Pancreas (tissue), 10 donors: ENCODE results near the gene NBR1. TPM values are rescaled to one million over a fixed set of nuclear protein-coding genes. Genes with fewer than 3 reads are reported as not detected.
A peak's percentile ranks its signal among the peaks of the same experiment; 100 is the strongest.

Experiments
- ATAC-seq, 4 donors: fragments of 200-7000 bp; cut with Tn5 transposase; one replicate each; pipeline versions ENCODE4 v1.8.0 to v1.9.1; 2020; ENCODE audit warnings: mild to moderate bottlenecking in 4 of 4, moderate library complexity in 4 of 4
- DNase-seq, 6 donors: peaks; one replicate each; pipeline ENCODE4 v3.0.0-alpha.2; 2020
- FAIRE-seq: peaks from 2 replicates; lab custom pipeline; 2012; peaks lifted over from hg19 to GRCh38; lab: Jason Lieb, UNC
- H3K27ac ChIP-seq, 4 donors: fragments of 200-600 bp; sonication (generic); 1 replicate in 3 of 4; 2 replicates in 1 of 4; pipeline versions ENCODE4 v1.5.0 to v1.8.0; 2020
- H3K27me3 ChIP-seq, 4 donors: fragments of 200-600 bp; one replicate each; pipeline ENCODE4 v1.8.0; 2021
- H3K36me3 ChIP-seq, 3 donors: fragments of 200-600 bp; sonication (generic) in 1 of 3; one replicate each; pipeline versions ENCODE4 v1.5.0 to v1.8.0; 2020 to 2021
- H3K4me1 ChIP-seq, 3 donors: fragments of 200-600 bp; one replicate each; pipeline ENCODE4 v1.8.0; 2021
- H3K4me3 ChIP-seq, 4 donors: fragments of 200-600 bp; sonication (generic) in 2 of 4; one replicate each; pipeline versions ENCODE4 v1.5.0 to v1.8.0; 2020 to 2021
- H3K9me3 ChIP-seq, 4 donors: fragments of 200-600 bp; one replicate each; pipeline ENCODE4 v1.8.0; 2021
- CTCF ChIP-seq, 4 donors: fragments of 200-600 bp; sonication (generic) in 3 of 4; IDR thresholded peaks; one replicate each; pipeline versions ENCODE4 v1.5.0 to v1.8.0; 2021; ENCODE audit warnings: antibody characterized with exemption in 4 of 4
- WGBS, 2 donors: extraction: QIAGEN DNeasy Blood & Tissue Kit; methylation state at CpG; one replicate each; pipeline ENCODE4 v1.1.7; 2013; 5-methylcytosine and 5-hydroxymethylcytosine counted together
- intact Hi-C, 3 donors: fragments of 100-400 bp; cut with DNase I; formaldehyde crosslinking; loops; one replicate each; pipeline versions ENCODE4 v1.11.1 to v1.14.2; 2022
- polyA plus RNA-seq, 2 donors: library from polyadenylated mRNA; stranded (reverse); fragments of 200-250 nt; gene quantifications; one replicate each; pipeline ENCODE4 v1.2.3, GENCODE V29; 2013
- total RNA-seq, 6 donors: library from RNA; stranded (reverse); fragmentation: NEBNext Ultra II Directional in 4 of 6; extraction: Animal tissue kit (Norgen Biotek cat#: 25700) in 4 of 6; gene quantifications; one replicate each; pipeline versions ENCODE4 v1.2.1 to v1.2.4, GENCODE V29; 2021 to 2023
- donor health status: healthy with polysubstance abuse.
- donor health status: DM: no; HTN: no; CAD: no; lungs with moderate emphysema.
- donor health status: DM: no; HTN: no; CAD: no.
- donor health status: control.
- donor health status: control.
- donor health status: Bipolar disorder and iron deficiency.
- donor health status: DM: yes; HTN: yes; CAD: no.
- donor health status: DM: no; HTN: no; CAD: no.
- donor health status: DM: no; HTN: no; CAD: no.
- donor health status: DM: yes; HTN: yes; CAD: no.

Gene NBR1
- total and polyA plus RNA-seq, 8 donors = 15.5 to 54.0 (median 31.4) TPM

GRCh38 chr17:43169561-43170139 is 1.4 kb upstream of the NBR1 start:
- TF ChIP-seq CTCF (IDR thresholded peaks at IDR 0.05) = no peak
- Histone ChIP-seq H3K4me1 (peaks cover 18 to 24% (median 22%) of the 10 kb centered on the region in 3 donors), H3K27ac (peak overlapping the region; percentile 87 to 99 (median 93)), H3K9me3 (no peaks in the 10 kb centered on the region), H3K4me3 (peak overlapping the region; percentile 52 to 81 (median 69)), H3K27me3 (no peaks in the 10 kb centered on the region), H3K36me3 (no peaks in the 10 kb centered on the region)
- WGBS, 2 donors = 1% methylated on average over 29 of the region's 29 CpGs
- DNase-seq = peak in 3 of 6 donors; percentile 51 to 82 (median 65)
- no peak for FAIRE-seq
- intact Hi-C loops = no loop called here
- ATAC-seq = peak; percentile 41 to 59 (median 44)

- peak overlapping the region; percentile 87 to 99 (median 93) for H3K27ac ChIP-seq
- WGBS, 2 donors = 0% methylated on average over 27 of the region's 27 CpGs
- intact Hi-C loops = no loop called here
- FAIRE-seq (no peak), DNase-seq (peak; percentile 79 to 89 (median 86)), ATAC-seq (peak; percentile 79 to 89 (median 84))
- no peak for TF ChIP-seq CTCF (IDR thresholded peaks at IDR 0.05)
- H3K9me3 ChIP-seq = no peaks in the 10 kb centered on the region
- peaks cover 19 to 30% (median 24%) of the 10 kb centered on the region in 3 donors for H3K4me1 ChIP-seq
- no peaks in the 10 kb centered on the region for H3K27me3 ChIP-seq
- peak overlapping the region; percentile 52 to 81 (median 69) for H3K4me3 ChIP-seq
- no peaks in the 10 kb centered on the region for H3K36me3 ChIP-seq
Observed at GRCh38 chr17:43170140-43170765, 761 bp upstream of the NBR1 start.

GRCh38 chr17:43171586-43172487 is 823 bp downstream of the NBR1 start:
- Histone ChIP-seq H3K4me3 (peak overlapping the region; percentile 52 to 81 (median 69)), H3K4me1 (peaks cover 30 to 46% (median 39%) of the 10 kb centered on the region in 3 donors), H3K27me3 (no peaks in the 10 kb centered on the region), H3K27ac (peak overlapping the region; percentile 87 to 99 (median 93)), H3K36me3 (no peaks in the 10 kb centered on the region), H3K9me3 (no peaks in the 10 kb centered on the region)
- FAIRE-seq (no peak), DNase-seq (peak in 3 of 6 donors; percentile 31 to 49 (median 48)), ATAC-seq (peak; percentile 9 to 32 (median 30))
- WGBS, 2 donors = 2 to 3% methylated on average over 12 of the region's 12 CpGs
- intact Hi-C loops = no loop called here
- TF ChIP-seq CTCF (IDR thresholded peaks at IDR 0.05) = no peak

GRCh38 chr17:43175213-43176118 is 4.5 kb downstream of the NBR1 start:
- intact Hi-C loops = no loop called here
- Histone ChIP-seq H3K4me1 (peaks cover 27 to 50% (median 39%) of the 10 kb centered on the region in 3 donors), H3K27ac (peak overlapping the region in 3 of 4 donors; percentile 6 to 65 (median 48)), H3K9me3 (no peaks in the 10 kb centered on the region), H3K4me3 (no peak overlapping the region), H3K27me3 (no peaks in the 10 kb centered on the region), H3K36me3 (peaks cover 10 to 23% (median 16%) of the 10 kb centered on the region in 3 donors)
- WGBS, 2 donors = 51 to 66% methylated on average over 4 of the region's 4 CpGs
- DNase-seq (no peak), ATAC-seq (no peak), FAIRE-seq (no peak)
- TF ChIP-seq CTCF (IDR thresholded peaks at IDR 0.05) = no peak
